ENCODE results near the gene TRPM4.

TRPM4 gene

DNA sequence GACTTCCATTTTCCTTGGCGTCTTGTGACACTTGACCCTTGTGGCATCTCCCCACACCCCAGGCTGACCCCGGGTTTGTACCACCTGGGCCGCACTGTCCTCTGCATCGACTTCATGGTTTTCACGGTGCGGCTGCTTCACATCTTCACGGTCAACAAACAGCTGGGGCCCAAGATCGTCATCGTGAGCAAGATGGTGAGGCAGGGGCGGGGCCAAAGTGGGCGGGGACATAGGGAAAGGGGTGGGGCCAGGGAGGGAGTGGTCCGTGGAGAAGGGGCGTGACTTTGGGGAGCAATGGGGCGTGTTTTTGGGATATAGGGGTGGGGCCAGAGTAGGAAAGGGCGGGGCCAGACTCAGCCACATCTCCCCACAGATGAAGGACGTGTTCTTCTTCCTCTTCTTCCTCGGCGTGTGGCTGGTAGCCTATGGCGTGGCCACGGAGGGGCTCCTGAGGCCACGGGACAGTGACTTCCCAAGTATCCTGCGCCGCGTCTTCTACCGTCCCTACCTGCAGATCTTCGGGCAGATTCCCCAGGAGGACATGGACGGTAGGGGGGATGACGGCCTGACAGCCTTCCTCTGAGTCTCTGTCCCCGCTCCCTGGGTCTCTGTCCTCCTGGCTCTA is 42.8 kb downstream of the TRPM4 start:
- TF ChIP-seq EGR1 (IDR thresholded peaks at IDR 0.05) (no peak), TCF12 (IDR thresholded peaks at IDR 0.05; ENCODE audit: low read depth) (no peak)
- TF ChIP-seq, protein P1, sequence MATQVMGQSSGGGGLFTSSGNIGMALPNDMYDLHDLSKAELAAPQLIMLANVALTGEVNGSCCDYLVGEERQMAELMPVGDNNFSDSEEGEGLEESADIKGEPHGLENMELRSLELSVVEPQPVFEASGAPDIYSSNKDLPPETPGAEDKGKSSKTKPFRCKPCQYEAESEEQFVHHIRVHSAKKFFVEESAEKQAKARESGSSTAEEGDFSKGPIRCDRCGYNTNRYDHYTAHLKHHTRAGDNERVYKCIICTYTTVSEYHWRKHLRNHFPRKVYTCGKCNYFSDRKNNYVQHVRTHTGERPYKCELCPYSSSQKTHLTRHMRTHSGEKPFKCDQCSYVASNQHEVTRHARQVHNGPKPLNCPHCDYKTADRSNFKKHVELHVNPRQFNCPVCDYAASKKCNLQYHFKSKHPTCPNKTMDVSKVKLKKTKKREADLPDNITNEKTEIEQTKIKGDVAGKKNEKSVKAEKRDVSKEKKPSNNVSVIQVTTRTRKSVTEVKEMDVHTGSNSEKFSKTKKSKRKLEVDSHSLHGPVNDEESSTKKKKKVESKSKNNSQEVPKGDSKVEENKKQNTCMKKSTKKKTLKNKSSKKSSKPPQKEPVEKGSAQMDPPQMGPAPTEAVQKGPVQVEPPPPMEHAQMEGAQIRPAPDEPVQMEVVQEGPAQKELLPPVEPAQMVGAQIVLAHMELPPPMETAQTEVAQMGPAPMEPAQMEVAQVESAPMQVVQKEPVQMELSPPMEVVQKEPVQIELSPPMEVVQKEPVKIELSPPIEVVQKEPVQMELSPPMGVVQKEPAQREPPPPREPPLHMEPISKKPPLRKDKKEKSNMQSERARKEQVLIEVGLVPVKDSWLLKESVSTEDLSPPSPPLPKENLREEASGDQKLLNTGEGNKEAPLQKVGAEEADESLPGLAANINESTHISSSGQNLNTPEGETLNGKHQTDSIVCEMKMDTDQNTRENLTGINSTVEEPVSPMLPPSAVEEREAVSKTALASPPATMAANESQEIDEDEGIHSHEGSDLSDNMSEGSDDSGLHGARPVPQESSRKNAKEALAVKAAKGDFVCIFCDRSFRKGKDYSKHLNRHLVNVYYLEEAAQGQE (IDR thresholded peaks at IDR 0.05; ENCODE audit: low read depth), result no peak

- TF ChIP-seq TAF1 (IDR thresholded peaks at IDR 0.05; ENCODE audit: low read depth) (no peak), CREB1 (IDR thresholded peaks at IDR 0.05; ENCODE audit: low read depth) (no peak), RAD21 (IDR thresholded peaks at IDR 0.05; ENCODE audit: low read depth) (no peak), EP300 (IDR thresholded peaks at IDR 0.05; ENCODE audit: borderline replicate concordance) (no peak)
Measured at GRCh38 chr19:49201042-49201441, 43.5 kb downstream of the TRPM4 start.

- TF ChIP-seq USF1 (IDR thresholded peaks at IDR 0.05) (no peak), NFIC (IDR thresholded peaks at IDR 0.05) (no peak), TAF1 (IDR thresholded peaks at IDR 0.05; ENCODE audit: low read depth) (no peak), ZBTB7A (IDR thresholded peaks at IDR 0.05; ENCODE audit: low read depth) (no peak), EGR1 (IDR thresholded peaks at IDR 0.05) (no peak), FOXM1 (IDR thresholded peaks at IDR 0.05; ENCODE audit: borderline replicate concordance, low read depth) (no peak), TCF12 (IDR thresholded peaks at IDR 0.05; ENCODE audit: low read depth) (no peak), TEAD4 (IDR thresholded peaks at IDR 0.05) (no peak), RAD21 (IDR thresholded peaks at IDR 0.05; ENCODE audit: low read depth) (no peak)
- TF ChIP-seq, protein P1 (IDR thresholded peaks at IDR 0.05; ENCODE audit: low read depth), result no peak
Measured at GRCh38 chr19:49205114-49205513, 47.5 kb downstream of the TRPM4 start.

GRCh38 chr19:49210108-49210900 is 52.7 kb downstream of the TRPM4 start:
- TF ChIP-seq, protein P1 (IDR thresholded peaks at IDR 0.05; ENCODE audit: low read depth), result no peak
- TF ChIP-seq FOXM1 (IDR thresholded peaks at IDR 0.05; ENCODE audit: borderline replicate concordance, low read depth) (no peak), CEBPB (IDR thresholded peaks at IDR 0.05) (no peak), NFIC (IDR thresholded peaks at IDR 0.05) (no peak), TEAD4 (IDR thresholded peaks at IDR 0.05) (no peak), TAF1 (IDR thresholded peaks at IDR 0.05; ENCODE audit: low read depth) (no peak), EP300 (IDR thresholded peaks at IDR 0.05; ENCODE audit: borderline replicate concordance) (no peak), TCF12 (IDR thresholded peaks at IDR 0.05; ENCODE audit: low read depth) (no peak), EGR1 (IDR thresholded peaks at IDR 0.05) (no peak), RAD21 (IDR thresholded peaks at IDR 0.05; ENCODE audit: low read depth) (no peak), YY1 (IDR thresholded peaks at IDR 0.05; ENCODE audit: low read depth) (no peak), CREB1 (IDR thresholded peaks at IDR 0.05; ENCODE audit: low read depth) (no peak), USF1 (IDR thresholded peaks at IDR 0.05) (no peak), ZBTB7A (IDR thresholded peaks at IDR 0.05; ENCODE audit: low read depth) (no peak)
- TF ChIP-seq, protein P2, sequence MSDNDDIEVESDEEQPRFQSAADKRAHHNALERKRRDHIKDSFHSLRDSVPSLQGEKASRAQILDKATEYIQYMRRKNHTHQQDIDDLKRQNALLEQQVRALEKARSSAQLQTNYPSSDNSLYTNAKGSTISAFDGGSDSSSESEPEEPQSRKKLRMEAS (IDR thresholded peaks at IDR 0.05), result no peak
